Stimulated activated CD8-positive, alpha-beta memory T cell treated with anti-CD3 and anti-CD28 coated beads, Interleukin-12 subunit alpha, Interleukin-12 subunit beta, amount 100 ng/mL, for 24 hours (primary cell): Measurements from ENCODE around the gene RBM47.
"Not testable (repeated sequence)": the region's sequence is repeated elsewhere in the genome, so short reads cannot be mapped to it uniquely, and the experiment has no call there.

Source experiments
- DNase-seq: peaks from one replicate; pipeline ENCODE4 v3.0.0-alpha.2; 2020; ENCODE audit errors: extremely low read depth

Gene RBM47

GRCh38 chr4:40562681-40563080, 67.0 kb downstream of the RBM47 start:
- DNase-seq: no peak

- DNase-seq: no peak
Measured at GRCh38 chr4:40562208-40562607, 67.5 kb downstream of the RBM47 start.

GRCh38 chr4:40561543-40562177, 68.0 kb downstream of the RBM47 start:
- not testable (repeated sequence) for DNase-seq

- DNase-seq: no peak
Measured at GRCh38 chr4:40559585-40560465, 69.8 kb downstream of the RBM47 start.

- no peak for DNase-seq
Measured at GRCh38 chr4:40557736-40558135, 71.9 kb downstream of the RBM47 start.

- DNase-seq: no peak
Measured at GRCh38 chr4:40555176-40555900, 74.3 kb downstream of the RBM47 start.

GRCh38 chr4:40554641-40555040, 75.0 kb downstream of the RBM47 start:
- not testable (repeated sequence) for DNase-seq

GRCh38 chr4:40553995-40554394, 75.7 kb downstream of the RBM47 start:
- DNase-seq: no peak

- no peak for DNase-seq
Measured at GRCh38 chr4:40552536-40552935, 77.1 kb downstream of the RBM47 start.

GRCh38 chr4:40551568-40552136, 78.0 kb downstream of the RBM47 start:
- not testable (repeated sequence) for DNase-seq

GRCh38 chr4:40550948-40551462, 78.7 kb downstream of the RBM47 start:
- DNase-seq: no peak

GRCh38 chr4:40550196-40550595, 79.5 kb downstream of the RBM47 start:
- DNase-seq: no peak

- no peak for DNase-seq
Measured at GRCh38 chr4:40548256-40548655, 81.4 kb downstream of the RBM47 start.

GRCh38 chr4:40547789-40548132, 81.9 kb downstream of the RBM47 start:
- DNase-seq: no peak

- no peak for DNase-seq
Measured at GRCh38 chr4:40546969-40547788, 82.5 kb downstream of the RBM47 start.

GRCh38 chr4:40546506-40546905, 83.2 kb downstream of the RBM47 start:
- DNase-seq: no peak

- DNase-seq: not testable (repeated sequence)
Measured at GRCh38 chr4:40545487-40545886, 84.2 kb downstream of the RBM47 start.

- no peak for DNase-seq
Measured at GRCh38 chr4:40544221-40544620, 85.4 kb downstream of the RBM47 start.

GRCh38 chr4:40540800-40541199, 88.9 kb downstream of the RBM47 start:
- DNase-seq: no peak

- DNase-seq: no peak
Measured at GRCh38 chr4:40536032-40536431, 93.6 kb downstream of the RBM47 start.

GRCh38 chr4:40531636-40532023, 98.0 kb downstream of the RBM47 start:
- no peak for DNase-seq
